ENCODE results near the gene RIT2.
"Not testable (repeated sequence)": the region's sequence is repeated elsewhere in the genome, so short reads cannot be mapped to it uniquely, and the experiment has no call there.

Gene RIT2

DNA sequence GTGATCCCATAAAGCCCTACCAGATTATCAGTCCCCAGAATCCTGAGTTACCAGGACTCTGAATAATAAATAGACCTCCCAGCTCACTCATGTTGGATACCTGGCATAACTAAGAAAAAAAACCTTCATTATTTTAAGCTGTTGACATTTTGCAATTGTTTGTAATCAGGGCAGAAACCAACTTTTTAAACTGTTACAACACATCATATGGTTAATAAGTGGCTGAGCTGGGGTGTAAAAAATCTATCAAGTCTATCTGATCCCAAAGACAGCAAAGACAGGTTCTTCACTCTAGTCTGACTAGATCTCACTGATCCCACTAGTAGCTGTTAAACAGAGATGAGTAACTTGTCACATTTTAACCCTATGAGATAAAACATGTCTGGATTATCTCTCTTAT, 370.3 kb downstream of the RIT2 start:
- no peak for DNase-seq

DNA sequence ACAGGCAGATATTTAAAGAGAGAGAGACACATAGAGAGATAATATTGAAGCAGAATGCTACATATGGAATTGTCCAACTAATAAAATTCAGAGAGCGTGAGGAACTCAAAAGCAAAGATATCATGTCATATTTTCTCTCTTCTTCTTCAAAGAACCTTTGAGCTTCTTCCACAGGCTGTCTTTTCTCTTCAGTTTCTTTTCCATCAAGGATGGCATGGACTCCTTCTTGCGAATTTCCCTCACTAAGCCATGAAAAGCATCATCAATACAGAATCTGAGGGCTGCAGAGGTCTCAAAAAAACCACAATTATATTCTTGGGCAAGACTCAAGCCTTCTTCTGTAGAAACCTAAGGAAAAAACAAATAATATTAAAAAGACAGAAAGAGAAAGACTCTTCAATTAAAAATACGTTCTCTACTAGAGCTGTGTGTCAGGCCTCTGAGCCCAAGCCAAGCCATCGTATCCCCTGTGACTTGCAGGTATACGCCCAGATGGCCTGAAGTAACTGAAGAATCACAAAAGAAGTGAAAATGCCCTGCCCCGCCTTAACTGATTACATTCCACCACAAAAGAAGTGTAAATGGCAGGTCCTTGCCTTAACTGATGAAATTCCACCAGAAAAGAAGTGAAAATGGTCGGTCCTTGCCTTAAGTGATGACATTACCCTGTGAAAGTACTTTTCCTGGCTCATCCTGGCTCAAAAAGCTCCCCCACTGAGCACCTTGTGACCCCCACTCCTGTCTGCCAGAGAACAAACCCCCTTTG, 371.9 kb downstream of the RIT2 start:
- no peak for DNase-seq

DNA sequence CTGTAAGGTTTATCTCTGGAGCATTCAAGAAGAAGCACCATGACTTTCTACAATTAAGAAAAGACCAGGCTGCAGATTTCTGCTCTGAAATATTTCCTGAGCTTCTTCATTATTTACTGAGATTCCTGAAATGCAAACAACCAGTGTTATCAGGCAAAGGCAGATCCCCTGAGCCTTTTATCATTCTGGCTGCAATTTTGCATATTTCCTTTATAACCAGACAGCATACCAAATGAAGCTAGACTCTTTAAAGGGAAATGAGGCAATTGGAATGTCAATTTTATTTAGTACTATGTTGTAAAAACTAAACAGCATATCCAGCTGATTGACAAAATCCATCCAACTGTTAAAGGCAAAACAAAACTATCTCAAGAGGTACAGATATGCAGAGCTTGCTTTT, 372.5 kb downstream of the RIT2 start:
- DNase-seq, result no peak

DNA sequence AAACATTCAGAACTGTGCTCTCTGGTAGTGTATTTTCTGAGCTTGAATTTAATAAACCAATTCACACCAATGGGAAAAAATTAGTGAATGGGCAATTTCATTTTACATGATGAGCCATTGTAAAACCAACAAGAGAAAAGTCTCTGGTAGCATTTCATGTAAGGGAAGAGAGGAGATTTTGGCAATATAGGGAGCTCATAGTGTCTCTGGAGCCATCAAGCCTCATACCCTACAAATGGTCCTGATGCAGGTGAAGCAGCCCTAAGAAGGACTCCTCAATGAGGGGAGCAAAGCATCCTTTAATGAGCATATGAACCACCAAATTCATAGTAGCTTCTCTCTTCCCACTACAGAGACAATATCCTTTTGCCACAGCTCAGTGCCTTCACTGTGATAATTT, 373.0 kb downstream of the RIT2 start:
- DNase-seq, result no peak

DNA sequence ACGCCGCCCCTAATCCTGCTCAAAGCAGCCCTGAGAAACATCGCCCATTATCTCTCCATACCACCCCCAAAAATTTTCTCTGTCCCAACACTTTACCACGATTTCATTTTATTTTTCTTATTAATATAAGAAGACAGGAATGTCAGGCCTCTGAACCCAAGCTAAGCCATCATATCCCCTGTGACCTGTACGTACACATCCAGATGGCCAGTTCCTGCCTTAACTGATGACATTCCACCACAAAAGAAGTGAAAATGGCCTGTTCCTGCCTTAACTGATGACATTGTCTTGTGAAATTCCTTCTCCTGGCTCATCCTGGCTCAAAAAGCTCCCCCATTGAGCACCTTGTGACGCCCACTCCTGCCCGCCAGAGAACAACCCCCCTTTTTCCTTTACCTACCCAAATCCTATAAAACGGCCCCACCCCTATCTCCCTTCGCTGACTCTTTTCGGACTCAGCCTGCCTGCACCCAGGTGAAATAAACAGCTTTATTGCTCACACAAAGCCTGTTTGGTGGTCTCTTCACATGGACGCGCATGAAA, 373.6 kb downstream of the RIT2 start:
- not testable (repeated sequence) for DNase-seq

DNA sequence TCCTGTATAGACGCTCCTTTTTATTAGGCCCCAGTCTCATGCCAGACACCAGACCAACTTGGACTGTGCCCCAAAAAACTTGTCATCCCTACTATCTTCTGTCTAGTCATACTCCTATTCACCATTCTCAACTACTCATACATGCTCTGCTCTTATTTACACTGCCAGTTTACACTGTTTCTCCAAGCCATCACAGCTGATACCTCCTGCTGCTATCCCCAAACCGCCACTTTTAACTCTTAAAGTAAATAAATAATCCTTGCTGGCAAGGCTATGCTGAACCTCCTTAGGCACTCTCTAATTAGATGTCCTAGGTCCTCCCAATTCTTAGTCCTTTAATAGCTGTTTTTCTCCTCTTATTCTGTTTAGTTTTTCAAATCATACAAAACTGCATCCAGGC, 374.2 kb downstream of the RIT2 start:
- not testable (repeated sequence) for DNase-seq

DNA sequence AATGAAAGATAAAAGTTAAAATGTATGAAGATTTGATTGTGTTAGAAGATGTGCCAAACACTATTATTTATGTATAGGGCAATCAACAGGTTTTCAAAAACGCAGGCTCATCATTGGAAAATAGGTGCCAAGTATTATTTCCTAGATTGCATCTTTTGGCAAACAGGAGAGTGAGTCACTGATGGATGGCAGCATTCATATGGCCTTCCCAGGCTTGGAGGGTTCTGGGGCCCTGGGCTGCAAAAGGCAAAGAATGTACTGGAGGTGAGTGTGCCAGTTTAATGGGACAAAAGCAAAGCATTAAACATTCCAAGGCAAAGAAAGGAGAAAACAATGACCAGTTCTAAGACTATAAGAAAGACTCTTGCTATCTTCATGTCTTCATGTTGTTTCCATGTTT, 379.4 kb downstream of the RIT2 start:
- DNase-seq, result no peak

DNA sequence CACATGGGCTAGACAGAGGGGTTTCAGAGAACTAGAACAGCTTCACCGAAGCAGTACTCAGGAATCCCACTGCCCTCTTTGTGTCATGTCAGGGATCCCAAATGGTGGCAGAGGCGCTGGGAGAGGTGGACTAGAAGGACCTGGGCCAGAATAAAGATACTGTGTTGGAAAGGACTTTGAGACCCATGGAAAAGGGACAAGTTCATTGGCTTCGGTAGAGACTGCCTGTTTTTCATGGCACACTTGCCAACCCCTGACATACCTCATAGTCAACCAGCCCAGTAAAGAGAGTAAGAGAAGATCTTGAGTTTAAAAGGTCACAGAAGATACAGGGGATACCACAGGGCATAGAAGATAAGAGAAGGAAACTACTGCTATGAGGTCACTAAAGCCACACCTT, 381.0 kb downstream of the RIT2 start:
- DNase-seq, result no peak

DNA sequence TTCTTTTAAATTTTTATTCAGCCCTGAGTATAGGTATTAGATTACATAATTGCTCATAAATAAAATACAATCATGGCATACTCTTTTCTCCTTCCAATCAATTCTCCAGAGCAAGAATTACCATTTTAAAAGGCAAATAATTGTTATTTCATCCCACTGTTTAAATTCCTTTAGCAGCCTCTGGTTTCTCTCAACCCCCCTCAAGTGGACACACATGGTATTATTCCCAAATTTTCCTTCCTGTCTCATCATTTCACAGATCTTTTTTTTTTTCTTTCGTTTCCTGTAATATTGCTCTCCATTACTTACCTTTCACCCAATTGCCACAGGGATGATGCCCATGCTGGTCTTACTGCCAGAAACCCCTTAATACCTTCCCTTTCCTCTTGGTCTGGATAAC, 385.2 kb downstream of the RIT2 start:
- no peak for DNase-seq

DNA sequence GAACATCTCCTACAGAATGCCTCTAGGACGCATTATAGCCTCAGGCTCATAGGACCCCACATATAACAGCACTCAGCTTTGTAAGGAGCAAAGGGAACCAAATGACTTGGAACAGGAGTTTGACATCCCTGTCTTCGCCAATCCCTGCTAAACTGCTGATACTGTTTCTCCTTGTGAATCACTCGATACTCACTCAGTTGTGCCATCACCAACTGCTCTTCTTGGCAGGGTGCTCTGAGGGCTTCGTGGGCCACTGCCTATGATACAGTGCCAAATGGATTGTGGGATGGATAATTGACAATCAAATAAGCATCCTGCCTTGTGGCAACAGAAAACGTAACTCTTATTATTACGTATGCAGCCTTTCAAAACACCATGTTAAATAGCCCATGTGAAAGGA, 396.3 kb downstream of the RIT2 start:
- DNase-seq, result no peak

DNA sequence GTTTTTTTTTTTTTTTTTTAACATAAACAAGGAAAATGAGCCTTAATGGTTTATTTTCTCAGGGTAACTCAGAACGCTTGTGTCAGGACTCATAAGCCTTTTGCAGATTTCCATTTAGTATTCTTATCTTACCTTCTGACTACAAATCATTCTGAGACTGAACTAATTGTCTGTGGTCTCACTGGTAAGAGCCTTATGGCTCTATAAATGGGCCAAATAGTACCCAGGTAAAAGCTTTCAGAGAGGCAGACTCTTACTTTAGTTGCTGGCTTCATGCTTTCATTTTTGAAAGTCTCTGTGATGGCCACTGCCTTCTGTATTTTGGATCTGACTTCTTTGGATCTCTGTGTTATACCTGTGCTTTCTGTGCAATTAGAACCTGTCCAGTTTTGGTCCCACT, 403.4 kb downstream of the RIT2 start:
- no peak for DNase-seq

DNA sequence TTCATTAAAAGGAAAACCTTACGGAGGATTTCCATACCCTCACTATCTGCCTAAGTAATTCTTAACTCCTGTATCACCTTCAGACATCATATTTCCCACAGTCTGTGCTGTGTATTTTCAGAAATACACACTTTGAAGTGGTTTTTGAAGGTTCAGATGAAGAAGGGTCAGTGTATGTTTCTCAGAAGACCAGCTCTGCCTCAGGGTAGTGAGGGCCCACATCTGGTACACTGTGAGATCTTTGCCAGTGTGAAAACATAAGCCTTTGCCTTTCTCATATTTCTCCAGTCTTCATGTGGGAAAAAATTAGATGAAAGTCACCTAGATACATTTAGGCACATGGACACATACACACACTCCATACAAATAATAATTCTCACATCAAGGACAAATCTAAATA, 408.4 kb downstream of the RIT2 start:
- no peak for DNase-seq

DNA sequence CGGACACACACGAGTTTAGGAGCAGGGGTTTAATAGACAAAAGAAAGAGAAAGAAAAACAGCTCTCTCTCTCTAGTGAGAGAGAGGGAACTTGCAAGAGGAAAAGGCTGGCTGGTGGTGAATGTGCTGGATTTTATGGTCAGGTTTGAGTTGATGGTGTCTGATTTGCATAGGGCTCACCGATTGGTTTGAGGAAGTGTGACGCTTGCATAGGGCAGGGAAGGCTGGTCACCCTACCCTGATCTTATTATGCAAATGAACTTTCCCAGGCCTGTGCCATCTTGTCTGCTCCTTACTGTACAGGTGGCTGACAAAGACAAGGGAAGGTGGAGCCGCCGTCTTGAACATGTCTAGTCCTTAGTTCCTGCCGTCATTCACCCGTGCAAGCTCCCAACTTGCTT, 408.9 kb downstream of the RIT2 start:
- no peak for DNase-seq

DNA sequence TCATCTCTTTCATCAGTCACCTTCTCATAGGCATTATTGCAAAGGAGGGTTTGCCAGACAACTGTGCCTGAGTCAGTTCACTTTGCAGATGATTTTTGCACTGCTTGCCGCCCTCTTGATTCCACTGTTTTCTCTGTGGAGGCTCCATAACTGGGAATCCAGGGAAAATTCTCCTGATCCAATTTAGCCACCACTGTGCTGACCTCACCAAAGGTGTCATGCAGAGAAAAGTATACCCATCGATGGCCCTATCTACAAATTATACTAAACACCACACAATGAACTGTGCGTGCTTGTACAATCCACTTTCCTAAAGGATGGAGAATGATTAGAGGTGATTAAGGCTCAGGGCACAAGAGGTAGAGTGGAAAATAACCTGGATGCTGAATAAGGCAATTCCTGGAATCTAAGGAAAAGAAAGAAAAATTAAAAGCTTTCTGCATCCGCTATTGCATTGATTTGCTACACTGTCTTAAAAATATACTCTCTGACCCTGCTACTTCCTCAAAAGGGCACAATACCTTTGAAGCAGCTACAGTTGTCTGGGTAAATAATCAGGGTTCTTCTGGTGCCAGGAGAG, 409.4 kb downstream of the RIT2 start:
- DNase-seq, result no peak
